ENCODE measurements around the gene IGSF8.
A peak's percentile ranks its signal among the peaks of the same experiment; 100 is the strongest.

The IGSF8 gene, protein sequence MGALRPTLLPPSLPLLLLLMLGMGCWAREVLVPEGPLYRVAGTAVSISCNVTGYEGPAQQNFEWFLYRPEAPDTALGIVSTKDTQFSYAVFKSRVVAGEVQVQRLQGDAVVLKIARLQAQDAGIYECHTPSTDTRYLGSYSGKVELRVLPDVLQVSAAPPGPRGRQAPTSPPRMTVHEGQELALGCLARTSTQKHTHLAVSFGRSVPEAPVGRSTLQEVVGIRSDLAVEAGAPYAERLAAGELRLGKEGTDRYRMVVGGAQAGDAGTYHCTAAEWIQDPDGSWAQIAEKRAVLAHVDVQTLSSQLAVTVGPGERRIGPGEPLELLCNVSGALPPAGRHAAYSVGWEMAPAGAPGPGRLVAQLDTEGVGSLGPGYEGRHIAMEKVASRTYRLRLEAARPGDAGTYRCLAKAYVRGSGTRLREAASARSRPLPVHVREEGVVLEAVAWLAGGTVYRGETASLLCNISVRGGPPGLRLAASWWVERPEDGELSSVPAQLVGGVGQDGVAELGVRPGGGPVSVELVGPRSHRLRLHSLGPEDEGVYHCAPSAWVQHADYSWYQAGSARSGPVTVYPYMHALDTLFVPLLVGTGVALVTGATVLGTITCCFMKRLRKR

DNA sequence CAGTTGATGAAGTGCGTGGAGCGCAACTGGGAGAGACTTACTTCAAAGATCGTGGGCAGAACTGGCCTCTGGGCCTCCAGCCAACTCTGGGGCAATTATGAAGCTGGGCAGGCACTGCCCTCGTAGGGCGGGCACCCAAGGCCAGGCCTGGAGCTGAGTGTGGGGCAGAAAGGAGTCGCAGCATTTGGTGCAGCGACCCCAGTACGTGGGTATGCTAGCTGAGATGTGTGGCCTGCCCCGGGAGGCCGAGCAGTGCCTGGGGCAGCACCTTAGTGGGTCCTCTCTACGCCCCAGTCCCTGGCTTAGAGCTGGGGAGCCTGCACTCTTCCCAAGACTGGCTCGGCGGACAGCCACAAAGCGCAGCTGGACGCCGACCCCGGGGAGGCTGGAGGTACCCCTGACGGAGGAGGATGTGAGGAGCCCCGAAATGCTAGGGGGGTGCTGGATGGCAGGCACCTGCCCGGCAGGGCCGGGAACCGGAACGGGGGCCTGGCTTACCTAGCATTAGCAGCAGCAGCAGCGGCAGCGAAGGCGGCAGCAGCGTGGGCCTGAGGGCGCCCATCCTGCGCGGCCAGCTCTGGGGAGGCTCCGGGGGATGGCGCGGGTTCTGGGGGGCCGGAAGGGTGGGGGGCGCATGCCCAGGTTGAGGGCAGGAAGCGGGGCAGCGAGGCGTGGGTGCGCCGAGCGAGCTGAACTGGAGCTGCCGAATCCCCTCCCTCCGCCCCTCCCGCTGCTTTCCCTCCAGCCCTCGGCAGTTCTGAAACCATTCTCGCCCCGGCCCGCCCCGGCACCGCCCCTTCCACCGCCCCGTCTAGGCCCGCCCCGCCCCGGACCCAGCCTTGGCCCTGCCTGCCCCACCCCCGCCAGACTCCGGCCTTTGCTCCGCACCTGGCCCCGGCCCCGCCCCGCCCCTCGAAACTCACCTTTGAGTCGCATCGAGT lies at the start of gene IGSF8:
Gene IGSF8 (minus strand): TSS at position 709 of the 941 bp plus-strand sequence. CDS start 147 bp downstream, at position 562.
- peak; percentile 92 to 93 for DNase-seq

DNA sequence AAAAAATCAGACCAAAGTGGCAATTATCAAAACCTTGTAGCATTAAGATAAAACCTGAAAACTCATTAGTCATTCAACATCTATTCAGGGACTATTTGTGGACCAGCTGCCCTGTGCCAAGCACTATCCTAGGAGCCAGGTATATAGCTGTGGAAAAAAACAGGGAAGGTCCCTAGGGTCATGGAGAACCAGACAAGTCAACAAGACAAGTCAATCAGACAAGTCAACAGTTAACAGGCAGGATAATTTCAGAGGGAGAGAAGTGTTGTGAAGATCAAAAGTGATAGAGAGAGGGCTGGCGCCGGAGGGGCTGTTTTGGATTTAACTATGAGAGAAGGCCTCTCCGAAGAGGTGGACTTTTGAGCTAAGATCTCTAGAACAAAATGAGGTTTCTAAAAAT lies 49.7 kb upstream of the IGSF8 start:
- DNase-seq = no peak

DNA sequence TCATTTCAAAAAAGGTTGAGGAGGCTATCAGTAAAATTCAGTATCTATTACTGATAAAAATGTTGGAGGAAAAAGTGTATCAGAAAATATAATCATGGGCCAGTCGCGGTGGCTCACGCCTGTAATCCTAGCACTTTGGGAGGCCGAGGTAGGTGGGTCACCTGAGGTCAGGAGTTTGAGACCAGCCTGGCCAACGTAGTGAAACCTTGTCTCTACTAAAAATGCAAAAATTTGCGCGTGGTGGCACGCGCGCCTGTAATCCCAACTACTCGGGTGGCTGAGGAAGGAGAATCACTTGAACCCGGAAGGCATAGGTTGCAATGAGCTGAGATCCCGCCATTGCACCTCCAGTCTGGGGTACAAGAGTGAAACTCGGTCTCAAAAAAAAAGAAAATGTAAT lies 47.7 kb upstream of the IGSF8 start:
- no peak for DNase-seq

DNA sequence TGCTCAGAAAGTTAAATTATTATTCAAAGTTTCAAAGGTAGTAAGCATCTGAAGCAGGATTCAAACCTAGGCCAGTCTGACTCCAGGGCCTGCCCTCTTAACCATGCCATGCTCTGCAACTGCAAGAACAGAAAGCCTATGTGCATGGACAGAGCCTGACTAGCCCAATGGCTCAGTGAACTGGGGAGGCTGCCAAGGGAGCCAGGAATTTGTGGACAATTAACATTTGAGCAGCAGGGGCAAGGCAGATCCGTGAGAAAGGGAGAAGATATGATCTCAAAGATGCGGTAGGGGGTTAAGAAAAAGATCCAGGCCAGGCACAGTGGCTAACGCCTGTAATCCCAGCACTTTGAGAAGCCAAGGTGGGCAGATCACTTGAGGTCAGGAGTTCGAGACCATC lies 46.5 kb upstream of the IGSF8 start:
- no peak for DNase-seq

DNA sequence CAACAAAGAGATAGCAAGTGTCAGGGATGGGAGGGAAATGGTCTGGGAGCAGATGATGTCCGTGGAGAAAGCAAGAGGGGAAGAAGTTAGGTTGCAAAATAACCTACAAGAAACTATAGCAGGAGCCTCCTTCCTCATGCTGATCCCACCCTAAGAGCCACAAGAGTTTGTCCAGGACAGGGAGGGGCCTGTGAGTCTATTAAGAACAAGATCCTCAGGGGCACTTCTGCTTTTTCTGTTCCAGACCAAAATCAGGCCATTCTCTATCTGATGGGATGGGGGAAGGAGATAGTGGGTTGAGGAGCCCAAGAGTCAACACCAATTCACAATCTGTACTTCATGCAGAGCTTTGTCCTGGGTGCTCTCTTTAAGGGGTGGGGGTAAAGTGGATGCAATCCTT lies 45.3 kb upstream of the IGSF8 start:
- no peak for DNase-seq

DNA sequence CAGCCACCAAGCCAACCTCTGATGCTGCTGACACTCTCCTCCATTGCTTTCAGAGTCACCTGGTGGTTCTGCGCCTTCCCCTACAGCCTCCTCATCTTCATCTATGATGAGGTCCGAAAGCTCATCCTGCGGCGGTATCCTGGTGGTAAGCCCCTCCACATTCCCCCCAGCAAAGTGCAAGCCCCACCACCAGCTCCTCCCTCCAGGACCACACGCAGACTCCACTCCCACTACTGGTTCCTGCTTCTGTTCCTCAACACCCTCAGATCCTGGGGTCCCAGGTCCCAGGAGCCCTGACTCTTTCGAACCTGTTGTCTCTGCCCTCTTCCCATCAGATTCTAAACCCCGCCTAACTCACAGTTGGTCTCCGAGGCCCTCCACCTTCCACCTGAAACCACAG lies 41.4 kb upstream of the IGSF8 start:
- DNase-seq = no peak

DNA sequence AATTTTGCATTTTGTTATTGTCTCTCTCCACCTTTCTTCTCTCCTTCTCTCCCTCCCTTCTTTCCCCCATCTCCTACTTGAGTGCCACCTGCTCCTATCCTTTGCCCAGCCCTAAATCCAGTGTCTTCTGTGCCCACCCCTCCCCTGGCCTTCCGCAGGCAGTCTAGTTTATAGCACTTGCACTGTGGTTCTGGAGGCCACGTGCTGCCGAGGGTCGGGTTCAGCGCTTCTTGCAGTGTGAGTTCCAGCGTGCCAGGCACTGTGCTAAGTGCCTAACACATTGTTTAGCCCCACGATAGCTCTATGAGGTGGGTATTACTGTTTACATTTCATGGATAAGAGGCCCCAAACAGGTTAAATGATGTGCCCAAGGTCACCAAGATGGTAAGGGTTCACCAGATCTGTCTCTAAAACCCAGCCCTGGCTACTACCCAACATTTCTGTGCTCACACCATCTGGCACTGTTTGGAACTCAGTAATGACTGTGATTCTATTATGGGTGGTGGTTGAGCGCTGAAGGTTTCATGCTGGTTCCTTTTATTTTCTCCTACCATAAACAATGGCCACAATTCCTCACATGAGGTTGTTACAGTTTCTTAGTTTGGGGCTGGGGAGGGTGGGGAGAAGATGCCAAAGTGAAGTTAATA lies 38.9 kb upstream of the IGSF8 start:
- no peak for DNase-seq

DNA sequence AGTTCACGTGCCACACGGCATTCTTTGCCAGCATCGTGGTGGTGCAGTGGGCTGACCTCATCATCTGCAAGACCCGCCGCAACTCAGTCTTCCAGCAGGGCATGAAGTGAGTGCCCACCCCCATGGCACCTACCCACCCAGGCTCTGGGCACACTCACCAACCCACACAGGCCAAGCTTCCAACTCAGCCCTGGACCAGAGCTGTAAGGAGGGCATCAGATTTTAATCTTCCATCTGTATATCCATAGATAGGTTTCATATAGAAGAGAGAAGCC lies 38.4 kb upstream of the IGSF8 start:
- DNase-seq = no peak

DNA sequence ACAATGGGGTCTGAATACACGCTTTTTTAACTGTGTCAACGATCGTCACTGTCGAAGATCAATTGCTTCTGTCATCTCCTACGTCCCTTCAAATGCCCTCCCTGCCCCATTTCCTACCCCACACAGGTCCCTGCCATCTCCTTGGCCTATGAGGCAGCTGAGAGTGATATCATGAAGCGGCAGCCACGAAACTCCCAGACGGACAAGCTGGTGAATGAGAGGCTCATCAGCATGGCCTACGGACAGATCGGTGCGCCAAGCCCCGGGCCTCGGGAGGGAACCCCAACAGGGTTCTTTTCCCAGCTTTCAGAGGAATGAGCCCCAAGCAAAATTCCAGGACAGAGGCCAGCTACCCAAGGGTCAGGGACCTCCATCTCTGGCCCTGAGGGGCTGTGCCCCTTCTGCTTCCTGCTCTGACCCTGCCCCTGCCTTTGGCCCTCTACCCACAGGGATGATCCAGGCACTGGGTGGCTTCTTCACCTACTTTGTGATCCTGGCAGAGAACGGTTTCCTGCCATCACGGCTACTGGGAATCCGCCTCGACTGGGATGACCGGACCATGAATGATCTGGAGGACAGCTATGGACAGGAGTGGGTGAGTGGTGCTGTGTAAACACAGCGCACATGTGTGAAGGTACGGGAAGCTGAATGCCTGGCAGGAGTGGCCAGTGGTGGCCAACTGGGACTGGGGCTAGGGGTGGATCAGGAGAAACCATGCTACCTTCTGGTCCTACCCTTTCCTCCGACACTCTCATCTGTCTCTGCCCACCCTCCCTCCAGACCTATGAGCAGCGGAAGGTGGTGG lies 37.9 kb upstream of the IGSF8 start:
- no peak for DNase-seq

DNA sequence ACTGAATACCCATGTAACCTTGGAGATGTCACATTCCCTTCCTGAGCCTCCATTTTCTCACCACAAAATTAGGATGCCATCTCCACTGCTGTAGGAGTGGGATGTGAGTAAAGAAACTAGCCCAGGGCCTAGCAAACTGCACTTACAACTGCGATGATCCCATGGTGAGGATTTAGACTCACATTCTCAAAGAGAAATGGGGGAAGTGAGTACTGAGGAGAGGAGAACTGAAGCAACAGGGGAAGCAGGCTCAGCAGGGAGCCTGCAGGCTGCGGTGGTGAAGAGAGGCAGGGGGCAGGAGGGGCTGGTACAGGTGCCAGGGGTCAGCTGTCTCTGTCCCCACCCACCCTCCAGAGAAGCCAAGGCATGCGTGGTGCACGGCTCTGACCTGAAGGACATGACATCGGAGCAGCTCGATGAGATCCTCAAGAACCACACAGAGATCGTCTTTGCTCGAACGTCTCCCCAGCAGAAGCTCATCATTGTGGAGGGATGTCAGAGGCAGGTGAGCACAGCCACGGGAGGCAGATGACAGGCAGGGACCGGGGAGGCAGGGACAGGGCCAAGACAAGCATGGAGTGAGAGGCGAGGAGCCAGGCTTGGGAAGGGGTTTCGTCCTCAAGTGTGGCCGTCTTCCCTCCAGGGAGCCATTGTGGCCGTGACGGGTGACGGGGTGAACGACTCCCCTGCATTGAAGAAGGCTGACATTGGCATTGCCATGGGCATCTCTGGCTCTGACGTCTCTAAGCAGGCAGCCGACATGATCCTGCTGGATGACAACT lies 36.6 kb upstream of the IGSF8 start:
- no peak for DNase-seq

DNA sequence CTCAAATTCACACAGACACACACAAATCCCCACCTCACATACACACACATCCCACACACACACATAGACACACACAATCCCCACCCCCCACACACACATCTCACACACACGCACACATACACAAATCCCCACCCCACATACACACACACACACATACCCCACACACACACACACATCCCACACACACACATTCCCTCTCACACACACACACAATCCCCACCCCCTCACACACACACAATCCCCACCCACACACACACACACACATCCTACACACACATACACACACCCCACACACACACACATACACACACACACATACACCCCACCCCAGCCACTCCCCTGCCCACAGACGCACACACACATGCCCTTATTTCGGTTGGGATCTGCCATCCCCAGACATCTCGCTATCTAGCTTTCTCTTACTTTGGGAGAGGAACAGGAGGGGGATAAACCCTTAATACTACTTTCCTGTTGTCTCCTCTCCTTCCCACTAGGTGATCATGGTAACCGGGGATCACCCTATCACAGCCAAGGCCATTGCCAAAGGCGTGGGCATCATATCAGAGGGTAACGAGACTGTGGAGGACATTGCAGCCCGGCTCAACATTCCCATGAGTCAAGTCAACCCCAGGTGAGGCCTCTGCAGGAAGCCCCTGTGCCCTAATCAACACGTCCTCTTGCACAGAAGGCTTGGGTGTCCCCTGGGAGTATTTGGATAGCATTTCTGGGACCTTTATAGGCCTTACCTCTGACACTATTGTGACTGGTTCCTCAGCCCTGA lies 35.8 kb upstream of the IGSF8 start:
- DNase-seq = no peak

DNA sequence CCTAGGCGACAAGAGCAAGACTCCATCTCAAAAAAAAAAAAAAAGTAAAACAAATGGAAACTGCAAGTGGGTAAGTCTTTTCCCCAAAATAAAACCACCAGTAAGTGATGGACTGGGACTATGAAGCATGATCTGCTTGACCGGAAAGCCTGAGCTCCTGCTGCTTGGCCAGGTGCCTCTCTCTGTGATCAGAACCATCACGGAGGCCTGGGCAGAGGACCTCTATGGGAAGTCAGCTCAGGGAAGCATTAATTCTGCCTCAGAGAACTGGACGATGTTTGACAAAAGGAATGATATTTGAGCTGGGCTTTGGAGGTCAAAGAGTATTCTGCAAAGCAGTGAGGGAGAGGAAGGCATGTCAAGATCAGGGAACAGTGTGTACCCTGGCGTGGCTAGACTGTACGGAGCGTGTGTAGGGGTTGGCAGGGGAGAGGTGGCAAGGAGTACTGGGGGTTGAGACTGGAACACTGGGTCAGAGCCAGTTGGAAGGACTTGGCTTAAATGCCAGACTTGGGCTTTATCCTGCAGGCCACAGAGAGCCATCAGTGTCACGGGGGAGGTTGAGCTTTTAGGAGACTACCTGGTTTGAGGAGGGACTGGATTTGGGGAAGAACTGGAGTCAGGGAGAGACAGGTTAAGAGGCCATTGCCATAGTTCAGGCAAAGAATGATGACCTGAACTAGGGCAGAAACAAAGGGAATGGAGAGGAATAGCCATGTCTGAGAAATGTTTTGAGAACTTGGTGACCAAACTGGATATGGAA lies 33.6 kb upstream of the IGSF8 start:
- no peak for DNase-seq

DNA sequence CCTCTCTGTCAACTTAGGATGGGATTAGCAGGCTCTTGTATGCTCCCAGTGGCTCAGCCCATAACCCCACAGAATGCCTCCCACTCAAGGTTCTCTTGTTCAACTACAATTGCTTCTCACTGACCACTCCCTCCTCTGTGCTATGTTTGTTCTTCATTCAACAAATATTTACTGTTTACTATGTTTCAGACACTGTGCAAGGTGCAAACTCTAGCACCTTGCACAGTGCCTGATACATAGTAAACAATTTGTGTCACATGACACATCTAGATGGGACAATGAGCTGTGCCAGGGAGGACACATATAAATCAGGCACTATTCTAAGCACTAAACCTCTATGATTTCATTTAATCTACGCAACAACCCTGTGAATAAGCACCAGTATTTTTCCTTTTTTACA lies 32.5 kb upstream of the IGSF8 start:
- DNase-seq = no peak

DNA sequence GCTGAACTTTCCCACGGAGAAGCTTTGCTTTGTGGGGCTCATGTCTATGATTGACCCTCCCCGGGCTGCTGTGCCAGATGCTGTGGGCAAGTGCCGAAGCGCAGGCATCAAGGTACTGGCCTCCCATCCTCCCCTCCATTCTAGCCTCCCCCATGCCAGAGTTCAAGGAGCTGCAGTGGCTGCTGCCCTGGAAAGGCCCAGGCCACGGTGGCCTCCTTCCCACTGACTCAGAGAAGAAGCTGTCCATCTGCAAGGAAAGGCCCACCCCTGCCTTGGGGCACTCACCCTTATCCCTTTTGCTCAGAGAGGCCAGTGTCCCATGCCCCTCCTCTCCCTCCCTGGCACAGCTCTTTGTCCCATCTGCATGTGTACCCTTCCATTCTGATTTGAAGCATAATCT lies 32.1 kb upstream of the IGSF8 start:
- DNase-seq = no peak

DNA sequence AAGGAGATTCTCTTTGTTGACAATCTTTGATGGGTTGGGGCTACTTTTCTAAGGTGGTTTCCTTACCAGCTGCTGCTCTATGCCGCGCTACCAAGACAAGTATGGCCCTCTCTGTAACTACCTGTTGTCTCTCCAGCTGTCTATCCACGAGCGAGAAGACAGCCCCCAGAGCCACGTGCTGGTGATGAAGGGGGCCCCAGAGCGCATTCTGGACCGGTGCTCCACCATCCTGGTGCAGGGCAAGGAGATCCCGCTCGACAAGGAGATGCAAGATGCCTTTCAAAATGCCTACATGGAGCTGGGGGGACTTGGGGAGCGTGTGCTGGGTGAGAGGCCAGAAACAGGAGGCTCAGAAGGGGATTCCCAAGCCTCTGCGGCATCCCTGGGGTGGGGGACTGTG lies 31.5 kb upstream of the IGSF8 start:
- DNase-seq = no peak

DNA sequence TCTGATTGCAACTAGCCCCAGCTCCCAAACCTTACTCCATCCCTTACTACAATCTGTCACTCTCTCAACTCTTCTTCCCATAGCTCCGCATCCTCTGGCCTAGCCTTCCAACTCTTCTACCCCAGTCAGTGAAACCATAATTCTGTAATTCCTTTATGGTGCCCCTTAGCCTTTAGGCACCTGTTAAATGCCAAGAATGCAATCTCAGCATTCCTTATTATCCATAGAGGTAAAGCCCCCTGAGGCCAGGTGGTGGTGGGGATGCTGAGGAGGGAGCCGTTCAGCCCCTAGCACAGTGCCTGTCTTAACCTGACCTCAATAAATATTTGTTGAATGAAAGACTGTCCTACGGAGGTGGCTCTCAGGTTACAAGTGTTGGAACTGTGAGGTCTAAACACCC lies 31.1 kb upstream of the IGSF8 start:
- no peak for DNase-seq

DNA sequence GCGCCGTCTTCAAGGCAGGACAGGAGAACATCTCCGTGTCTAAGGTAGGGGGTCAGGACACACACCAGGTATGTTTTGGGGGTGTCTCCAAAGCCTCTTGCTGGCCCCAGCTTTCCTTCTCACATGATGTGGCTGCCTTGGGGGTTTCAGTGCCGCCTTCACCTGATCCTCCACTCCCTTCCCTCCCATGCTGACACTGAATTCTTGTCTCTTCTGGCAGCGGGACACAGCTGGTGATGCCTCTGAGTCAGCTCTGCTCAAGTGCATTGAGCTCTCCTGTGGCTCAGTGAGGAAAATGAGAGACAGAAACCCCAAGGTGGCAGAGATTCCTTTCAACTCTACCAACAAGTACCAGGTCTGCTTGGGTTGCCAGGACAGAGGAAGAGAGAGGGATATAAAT lies 30.6 kb upstream of the IGSF8 start:
- no peak for DNase-seq

DNA sequence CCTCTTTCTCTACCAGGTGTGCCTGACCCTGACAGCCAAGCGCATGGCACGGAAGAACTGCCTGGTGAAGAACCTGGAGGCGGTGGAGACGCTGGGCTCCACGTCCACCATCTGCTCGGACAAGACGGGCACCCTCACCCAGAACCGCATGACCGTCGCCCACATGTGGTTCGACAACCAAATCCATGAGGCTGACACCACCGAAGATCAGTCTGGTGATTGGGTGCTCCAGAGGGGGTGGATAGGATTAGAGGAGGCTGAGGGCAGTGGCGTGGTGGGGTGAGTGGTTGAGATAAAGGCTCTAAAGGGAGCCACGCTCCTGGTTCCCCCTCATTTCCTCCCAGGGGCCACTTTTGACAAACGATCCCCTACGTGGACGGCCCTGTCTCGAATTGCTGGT lies 30.2 kb upstream of the IGSF8 start:
- no peak for DNase-seq

DNA sequence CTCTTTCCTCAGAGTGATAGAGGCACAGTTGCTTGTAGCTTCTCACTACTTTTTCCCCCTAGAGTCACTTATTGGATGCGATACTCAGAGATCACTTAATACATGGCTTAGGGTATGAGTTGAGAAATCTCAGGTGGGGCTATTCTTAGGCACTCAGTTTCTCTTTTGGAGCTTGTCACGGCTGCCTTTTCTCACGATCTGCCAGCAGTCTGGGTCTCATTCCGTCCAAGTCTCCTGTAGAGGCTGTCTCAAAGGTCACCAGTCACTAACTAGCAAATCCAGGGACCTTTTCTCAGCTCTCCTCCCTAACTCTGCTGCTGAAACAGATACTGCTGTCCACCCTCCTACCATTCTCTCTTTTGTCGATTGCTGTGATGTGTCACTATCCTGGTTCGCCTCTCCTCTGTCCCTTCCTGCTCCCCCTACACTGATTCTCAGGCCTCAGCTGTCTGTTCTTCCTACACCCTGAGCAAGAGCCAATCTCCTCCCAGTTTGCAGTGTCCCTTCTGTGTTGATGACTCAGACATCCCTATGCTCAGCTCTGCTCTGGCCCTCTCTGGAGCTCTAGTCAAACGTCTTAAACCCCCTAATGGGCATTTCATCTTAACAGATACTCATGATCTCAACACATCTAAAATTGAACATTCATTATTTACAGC lies 29.6 kb upstream of the IGSF8 start:
- no peak for DNase-seq

DNA sequence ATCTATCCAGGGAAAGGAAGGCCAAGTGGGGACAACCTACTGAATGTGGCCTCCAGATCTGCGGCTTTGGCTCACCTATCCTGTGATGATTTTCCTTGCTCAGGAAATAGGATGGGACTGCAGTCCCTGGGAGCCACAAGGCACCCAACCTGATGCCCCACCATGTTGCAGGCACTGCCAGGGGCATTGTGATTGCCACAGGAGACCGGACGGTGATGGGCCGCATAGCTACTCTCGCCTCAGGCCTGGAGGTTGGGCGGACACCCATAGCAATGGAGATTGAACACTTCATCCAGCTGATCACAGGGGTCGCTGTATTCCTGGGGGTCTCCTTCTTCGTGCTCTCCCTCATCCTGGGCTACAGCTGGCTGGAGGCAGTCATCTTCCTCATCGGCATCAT lies 29.0 kb upstream of the IGSF8 start:
- no peak for DNase-seq

Data from stimulated activated CD4-positive, alpha-beta T cell treated with anti-CD3 and anti-CD28 coated beads, Interleukin-2, amount 100 ng/mL, for 24 hours (primary cell).